Medulla oblongata (tissue), 1 donor: ENCODE measurements around the gene STRADA.

Experiments used
- DNase-seq: peaks from one replicate; pipeline ENCODE4 v3.0.0-alpha.2; 2015; ENCODE audit errors: extremely low spot score

STRADA gene

DNA sequence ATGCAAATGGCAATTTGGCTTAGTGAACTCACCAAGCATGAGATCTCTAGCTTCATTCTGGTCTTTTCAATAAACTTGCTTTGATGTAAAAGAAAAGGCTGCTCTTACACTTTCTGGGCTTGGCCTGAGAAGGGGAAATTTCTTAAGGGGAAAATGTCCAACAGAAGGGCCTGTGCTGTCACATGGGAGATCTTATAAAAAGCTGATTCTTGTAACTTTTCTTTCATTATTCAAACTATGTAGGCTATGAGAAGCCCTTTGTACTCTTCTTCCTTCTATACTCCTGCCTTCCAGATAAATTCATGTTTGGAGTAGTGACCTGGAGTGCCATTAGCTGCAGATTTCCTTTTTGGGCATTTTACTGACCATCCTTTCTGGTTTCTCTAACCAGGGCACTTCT, 58.6 kb downstream of the STRADA start:
- no peak for DNase-seq

DNA sequence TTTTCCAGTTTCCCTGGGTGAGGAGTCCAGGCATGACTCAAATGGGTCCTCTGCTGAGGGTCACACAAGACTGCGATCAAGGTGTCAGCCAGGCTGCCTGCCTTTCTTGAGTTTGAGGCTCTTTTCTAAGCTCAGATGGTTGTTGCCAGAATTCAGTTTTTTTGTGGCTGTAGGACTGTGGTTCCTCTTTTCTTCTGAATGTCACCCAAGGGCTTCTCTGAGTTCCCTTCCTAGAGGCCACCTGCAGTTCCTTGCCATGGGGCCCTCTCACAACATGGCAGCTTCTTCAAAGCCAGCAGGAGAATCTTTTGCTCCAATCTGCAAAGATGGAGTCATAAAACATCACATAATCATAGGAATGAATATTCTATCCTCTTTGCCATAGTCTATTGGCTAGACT, 59.2 kb downstream of the STRADA start:
- no peak for DNase-seq

GRCh38 chr17:63681530-63681929, 60.1 kb downstream of the STRADA start:
- DNase-seq, result no peak

DNA sequence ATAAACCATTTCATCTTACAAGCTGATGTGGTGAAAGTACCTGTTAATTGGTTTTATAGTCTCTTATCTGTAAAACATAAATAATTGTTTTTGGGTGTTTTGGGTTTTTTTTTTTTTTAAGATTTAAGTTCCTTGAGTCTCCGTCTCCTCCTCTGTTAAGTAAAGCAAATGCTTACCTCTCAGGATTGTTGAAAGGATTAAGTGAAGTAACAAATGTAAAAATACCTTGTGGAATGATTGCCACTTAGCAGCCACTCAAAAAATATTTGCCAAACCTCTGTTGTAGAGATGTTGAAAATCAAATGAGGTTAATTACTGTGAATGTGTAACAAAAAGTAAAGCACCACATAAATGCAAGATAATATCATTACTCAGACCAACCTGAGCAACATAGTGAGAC, 60.9 kb downstream of the STRADA start:
- DNase-seq, result no peak

DNA sequence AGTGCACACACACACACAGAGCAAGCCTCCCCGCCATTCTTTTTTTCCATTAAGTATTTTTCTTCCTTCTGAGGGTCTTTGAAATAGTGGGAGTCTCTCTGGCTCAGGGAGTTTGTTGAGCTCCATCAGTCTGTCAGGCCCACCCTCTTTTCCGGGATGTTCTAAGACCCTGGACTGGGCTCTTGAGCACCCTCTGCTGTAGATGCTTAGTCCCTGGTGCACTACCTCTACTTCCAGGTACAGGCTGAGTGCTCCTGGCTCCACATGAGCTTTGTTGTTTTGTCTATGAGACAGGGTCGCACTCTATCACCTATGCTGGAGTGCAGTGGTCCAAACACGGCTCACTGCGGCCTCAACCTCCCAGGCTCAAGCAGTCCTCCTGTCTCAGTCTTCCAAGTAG, 62.4 kb downstream of the STRADA start:
- DNase-seq, result no peak

DNA sequence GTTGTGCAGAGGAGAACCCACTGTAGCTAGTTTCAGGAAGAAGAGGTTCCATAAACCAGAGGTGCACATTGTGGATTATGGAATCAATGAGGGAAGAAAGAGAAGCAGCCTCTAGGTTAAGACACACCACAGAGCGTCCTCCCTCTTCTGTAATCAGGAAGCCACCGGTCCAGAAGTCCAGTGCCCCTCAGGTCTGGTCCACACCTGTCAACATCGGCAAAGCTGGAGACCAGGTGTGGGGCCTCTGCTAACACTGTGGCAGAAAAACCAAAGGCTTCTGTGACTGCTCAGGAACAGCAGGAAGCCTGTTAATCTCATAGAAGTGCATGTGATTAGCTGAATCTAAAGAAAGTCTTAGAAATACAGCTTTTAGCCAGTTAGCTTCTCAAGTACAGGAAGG, 65.0 kb downstream of the STRADA start:
- DNase-seq, result no peak

DNA sequence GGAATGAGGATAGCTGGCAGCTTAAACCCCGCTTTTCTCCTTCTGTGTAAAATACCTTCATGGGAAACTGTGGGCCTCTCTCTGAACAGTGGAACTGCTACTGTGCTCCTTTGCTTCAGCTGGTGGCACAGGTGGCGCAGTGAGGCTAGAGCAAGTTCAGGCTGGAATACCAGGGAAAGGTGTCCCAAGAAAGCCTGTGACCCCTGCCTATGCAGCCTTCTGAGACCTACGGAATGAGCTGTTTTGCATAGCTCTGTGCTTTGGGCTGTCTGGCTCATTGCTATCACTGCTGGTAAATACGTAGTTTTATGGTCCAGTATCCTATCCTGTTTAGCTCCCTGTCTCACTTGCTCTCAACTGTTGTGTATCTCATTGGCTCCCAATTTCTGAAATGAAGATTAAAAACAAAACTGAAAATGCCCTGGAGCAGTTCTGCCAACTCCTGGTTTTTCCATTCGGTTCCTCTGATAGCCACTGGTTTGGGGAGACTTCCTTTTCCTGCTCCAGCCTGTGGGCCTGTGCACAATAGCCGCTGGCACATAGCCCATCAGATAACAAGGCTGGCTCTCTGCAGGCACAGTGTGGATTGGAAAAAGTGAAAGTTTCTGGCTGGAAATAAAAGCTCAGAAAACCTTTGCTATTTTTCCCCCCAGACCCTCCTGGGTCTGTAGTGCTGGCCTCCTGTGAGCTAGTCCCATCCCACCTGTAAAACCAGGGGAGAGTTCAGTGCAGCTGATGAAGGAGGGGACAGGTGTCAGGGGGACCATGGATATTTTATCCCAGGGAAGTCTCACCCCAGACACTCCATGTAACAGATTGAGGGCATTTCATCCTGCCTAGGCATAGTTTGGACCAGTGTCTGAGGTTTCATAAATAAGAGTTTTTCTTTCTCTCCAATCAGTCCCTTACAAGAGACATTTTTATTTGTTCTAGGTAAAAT, 65.7 kb downstream of the STRADA start:
- DNase-seq, result peak; percentile 79

DNA sequence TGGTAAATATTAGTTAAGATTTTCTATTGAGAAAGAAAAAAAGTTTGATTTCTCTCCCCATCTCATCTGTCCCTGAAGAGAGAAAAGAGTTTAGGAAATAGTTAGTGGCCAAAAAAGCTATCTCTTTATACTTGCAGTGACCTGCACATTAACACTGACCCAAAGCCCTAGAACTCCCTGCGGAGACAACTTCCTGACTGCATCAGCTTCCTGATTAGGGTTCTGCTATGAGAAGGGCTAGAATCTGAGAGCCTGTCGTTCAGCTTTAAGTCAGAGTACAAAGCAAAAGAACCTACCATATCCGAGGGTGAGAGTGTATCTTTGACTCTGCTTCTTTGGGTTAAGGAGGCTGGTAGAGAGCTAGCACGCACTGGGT, 66.4 kb downstream of the STRADA start:
- no peak for DNase-seq

DNA sequence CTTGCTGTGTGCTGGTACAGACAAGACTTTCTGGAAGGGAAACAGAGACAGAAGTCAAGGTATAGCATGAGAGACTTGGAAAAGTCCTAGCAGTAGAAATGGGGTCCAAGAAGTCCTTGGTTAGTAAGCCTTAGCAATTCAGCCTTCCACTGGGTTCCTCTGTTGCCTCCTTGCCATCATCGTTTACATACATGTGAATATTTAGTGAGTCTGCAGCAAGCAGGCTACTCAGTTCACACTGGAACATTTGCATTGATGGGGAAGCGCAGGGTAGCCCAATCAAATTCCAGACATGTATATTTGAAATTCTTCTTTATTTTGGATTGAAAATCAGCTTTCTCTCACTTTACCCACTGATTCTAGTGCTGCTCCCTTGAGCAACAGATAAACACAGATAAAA, 68.7 kb downstream of the STRADA start:
- DNase-seq, result no peak

DNA sequence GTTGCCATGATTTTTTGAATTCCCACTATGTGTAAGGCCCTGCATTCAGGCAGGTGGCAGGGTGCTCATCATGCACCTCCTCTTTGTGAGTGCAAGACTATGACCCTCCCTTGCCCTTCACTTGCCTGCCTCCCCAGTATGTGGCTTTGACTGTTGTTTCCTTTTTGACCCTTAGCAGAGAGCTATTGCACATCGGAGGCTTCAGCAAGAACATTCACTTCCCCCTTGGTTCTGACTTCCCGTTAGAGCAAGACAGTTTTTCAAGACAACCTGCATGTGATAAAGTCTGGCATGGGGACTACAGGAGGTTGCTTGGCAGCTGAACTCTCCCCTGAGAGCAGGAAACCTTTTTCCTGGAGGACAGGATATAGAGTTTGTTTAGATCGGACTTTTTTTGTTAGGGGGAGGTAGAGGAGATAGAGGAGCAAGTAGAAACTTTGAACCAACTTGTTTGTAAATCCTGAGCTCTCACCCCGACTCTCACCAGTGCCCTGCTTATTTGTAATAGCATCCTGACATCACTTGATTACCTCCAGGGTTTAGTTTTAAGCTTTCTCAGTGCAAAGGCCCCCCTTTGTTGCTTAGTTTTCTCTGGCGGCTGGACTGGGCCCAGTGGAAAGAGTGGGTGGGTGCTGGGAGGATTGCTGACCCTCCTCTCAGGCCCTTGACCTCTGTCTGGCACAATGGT, 75.9 kb downstream of the STRADA start:
- DNase-seq, result peak; percentile 79

- no peak for DNase-seq
These were observed 81.7 kb downstream of the STRADA start for GRCh38 chr17:63659850-63660249.

DNA sequence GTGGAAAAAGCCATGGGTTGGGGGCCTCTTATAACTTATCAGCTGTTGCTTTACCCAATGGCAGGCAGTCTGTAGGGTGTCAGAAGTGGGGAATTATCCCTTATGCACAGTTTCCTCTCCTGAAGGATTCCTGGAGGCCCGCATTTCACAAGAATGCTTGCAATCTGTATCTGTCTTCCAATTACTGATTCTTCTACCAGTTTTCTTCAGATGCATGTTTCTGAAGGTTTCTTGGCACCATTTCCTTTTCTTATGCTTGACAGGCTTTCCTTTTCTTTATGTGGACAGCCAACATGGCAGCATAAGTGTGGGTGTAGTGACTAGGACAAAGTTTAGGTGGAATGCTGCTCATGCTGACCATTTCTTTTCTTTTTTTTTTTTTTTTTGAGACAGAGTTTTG, 83.2 kb downstream of the STRADA start:
- DNase-seq, result no peak

DNA sequence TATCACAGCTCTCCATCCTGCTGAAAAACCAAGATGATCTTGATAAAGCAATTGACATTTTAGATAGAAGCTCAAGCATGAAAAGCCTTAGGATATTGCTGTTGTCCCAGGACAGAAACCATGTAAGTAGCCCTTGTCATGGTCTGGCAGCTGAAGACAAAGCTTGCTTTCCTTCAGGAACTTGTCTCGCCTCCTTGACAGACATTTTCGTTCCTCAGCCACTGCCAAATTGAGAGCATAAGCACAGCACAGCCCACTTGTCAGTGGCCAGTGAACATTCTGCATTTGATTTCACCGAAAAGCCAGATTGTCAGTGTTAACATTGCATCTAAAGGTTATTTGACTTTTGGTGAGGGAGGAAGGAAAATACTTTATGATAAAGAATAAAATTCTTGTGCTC, 83.8 kb downstream of the STRADA start:
- DNase-seq, result no peak

DNA sequence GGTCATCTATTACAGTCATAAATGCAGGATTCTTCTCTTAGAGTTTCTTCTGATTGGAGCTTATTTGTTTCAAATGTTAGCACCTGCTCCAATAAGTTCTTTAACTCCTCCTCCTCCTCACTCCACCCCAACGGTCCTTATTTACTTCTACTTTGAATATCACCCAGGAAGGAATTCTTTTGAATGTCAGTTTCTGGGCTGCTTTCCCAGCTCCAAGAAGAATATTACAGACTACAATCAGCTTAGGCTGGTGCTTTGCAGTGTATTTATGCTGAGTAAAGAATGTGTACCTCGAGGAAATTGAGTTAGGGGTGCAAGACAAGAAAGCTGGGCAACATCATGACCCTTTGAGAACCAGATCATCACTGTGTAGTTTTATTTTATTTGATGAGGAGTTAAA, 88.5 kb downstream of the STRADA start:
- DNase-seq, result no peak
